ENCODE data around the gene SMIM3.
"Not testable (repeated sequence)": the region's sequence is repeated elsewhere in the genome, so short reads cannot be mapped to it uniquely, and the experiment has no call there.

SMIM3 gene

DNA sequence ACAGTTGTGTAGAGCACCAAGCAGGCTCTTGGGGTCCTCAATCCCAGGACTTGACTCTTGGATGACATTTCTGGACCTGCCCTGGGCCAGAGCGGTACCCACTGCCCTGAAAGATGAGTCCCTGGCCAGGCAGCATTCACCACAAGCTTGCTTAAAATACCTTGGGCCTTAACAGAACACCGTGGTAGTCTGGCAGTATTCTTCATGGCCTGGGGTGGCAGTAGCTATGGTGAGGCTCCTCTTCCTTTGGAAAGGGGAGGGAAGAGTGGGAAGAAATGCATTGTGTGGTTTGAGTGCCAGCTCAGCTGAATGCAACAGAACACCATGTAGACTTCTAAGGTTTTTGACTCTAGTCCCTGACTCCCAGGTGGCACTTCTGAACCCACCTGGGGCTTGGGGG lies 38.4 kb downstream of the SMIM3 start:
- TF ChIP-seq, protein P1, sequence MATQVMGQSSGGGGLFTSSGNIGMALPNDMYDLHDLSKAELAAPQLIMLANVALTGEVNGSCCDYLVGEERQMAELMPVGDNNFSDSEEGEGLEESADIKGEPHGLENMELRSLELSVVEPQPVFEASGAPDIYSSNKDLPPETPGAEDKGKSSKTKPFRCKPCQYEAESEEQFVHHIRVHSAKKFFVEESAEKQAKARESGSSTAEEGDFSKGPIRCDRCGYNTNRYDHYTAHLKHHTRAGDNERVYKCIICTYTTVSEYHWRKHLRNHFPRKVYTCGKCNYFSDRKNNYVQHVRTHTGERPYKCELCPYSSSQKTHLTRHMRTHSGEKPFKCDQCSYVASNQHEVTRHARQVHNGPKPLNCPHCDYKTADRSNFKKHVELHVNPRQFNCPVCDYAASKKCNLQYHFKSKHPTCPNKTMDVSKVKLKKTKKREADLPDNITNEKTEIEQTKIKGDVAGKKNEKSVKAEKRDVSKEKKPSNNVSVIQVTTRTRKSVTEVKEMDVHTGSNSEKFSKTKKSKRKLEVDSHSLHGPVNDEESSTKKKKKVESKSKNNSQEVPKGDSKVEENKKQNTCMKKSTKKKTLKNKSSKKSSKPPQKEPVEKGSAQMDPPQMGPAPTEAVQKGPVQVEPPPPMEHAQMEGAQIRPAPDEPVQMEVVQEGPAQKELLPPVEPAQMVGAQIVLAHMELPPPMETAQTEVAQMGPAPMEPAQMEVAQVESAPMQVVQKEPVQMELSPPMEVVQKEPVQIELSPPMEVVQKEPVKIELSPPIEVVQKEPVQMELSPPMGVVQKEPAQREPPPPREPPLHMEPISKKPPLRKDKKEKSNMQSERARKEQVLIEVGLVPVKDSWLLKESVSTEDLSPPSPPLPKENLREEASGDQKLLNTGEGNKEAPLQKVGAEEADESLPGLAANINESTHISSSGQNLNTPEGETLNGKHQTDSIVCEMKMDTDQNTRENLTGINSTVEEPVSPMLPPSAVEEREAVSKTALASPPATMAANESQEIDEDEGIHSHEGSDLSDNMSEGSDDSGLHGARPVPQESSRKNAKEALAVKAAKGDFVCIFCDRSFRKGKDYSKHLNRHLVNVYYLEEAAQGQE (IDR thresholded peaks at IDR 0.05; ENCODE audit: insufficient read depth in 1 of 2, low read depth in 2 of 2, low read length in 2 of 2): no peak
- TF ChIP-seq FOXP2 (optimal IDR thresholded peaks at IDR 0.05; ENCODE audit: borderline replicate concordance, extremely low read depth, extremely low read length, insufficient read depth): no peak
- no peak for TF ChIP-seq SIN3A (IDR thresholded peaks at IDR 0.05; ENCODE audit: borderline replicate concordance, insufficient read depth, low read length)
- TF ChIP-seq POLR2AphosphoS5 (IDR thresholded peaks at IDR 0.05; ENCODE audit: low read depth, low read length): no peak
- TF ChIP-seq TAF1 (IDR thresholded peaks at IDR 0.05; ENCODE audit: borderline replicate concordance, insufficient read depth, low read length): no peak

GRCh38 chr5:150829744-150830143 lies 51.2 kb downstream of the SMIM3 start:
- TF ChIP-seq TAF1 (IDR thresholded peaks at IDR 0.05; ENCODE audit: borderline replicate concordance, insufficient read depth, low read length): no peak
- no peak for TF ChIP-seq SIN3A (IDR thresholded peaks at IDR 0.05; ENCODE audit: borderline replicate concordance, insufficient read depth, low read length)
- no peak for TF ChIP-seq POLR2AphosphoS5 (IDR thresholded peaks at IDR 0.05; ENCODE audit: low read depth, low read length)
- TF ChIP-seq FOXP2 (optimal IDR thresholded peaks at IDR 0.05; ENCODE audit: borderline replicate concordance, extremely low read depth, extremely low read length, insufficient read depth): no peak
- TF ChIP-seq, protein P1 (IDR thresholded peaks at IDR 0.05; ENCODE audit: insufficient read depth in 1 of 2, low read depth in 2 of 2, low read length in 2 of 2): no peak

GRCh38 chr5:150836064-150836463 lies 57.5 kb downstream of the SMIM3 start:
- TF ChIP-seq, protein P1 (IDR thresholded peaks at IDR 0.05; ENCODE audit: insufficient read depth in 1 of 2, low read depth in 2 of 2, low read length in 2 of 2): no peak
- no peak for TF ChIP-seq POLR2AphosphoS5 (IDR thresholded peaks at IDR 0.05; ENCODE audit: low read depth, low read length)

DNA sequence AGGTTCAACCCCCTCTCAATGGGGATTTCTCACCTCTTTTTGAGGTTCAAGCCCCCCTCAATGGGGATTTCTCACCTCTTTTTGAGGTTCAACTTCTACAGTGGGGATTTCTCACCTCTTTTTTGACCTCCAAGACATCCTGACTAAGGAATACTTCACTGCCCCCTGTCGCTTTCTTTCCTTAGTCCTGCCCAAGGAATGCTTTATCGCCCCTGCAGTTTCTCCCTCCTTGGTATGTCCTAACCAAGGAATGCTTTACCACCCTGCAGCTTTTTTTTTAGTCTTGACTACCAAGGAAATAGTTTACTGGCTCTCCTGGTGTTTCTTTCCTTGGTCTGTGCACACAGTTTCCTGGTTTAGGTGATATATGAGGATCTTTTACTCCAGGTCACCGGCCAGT lies 58.1 kb downstream of the SMIM3 start:
- no peak for TF ChIP-seq SIN3A (IDR thresholded peaks at IDR 0.05; ENCODE audit: borderline replicate concordance, insufficient read depth, low read length)

DNA sequence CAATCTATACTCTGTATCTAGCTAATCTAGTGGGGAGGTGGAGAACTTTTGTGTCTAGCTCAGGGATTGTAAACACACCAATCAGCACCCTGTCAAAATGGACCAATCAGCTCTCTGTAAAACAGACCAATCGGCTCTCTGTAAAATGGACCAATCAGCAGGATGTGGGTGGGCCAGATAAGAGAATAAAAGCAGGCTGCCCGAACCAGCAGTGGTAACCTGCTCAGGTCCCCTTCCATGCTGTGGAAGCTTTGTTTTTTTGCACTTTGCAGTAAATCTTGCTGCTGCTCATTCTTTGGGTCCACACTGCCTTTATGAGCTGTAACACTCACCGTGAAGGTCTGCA lies 67.7 kb downstream of the SMIM3 start, which contains the start of gene IRGM:
Gene IRGM (plus strand): TSS at position 214 of the 346 bp plus-strand sequence. CDS start 1,603 bp downstream, outside the sequence.
- TF ChIP-seq POLR2AphosphoS5 (IDR thresholded peaks at IDR 0.05; ENCODE audit: low read depth, low read length); SIN3A (IDR thresholded peaks at IDR 0.05; ENCODE audit: borderline replicate concordance, insufficient read depth, low read length); TAF1 (IDR thresholded peaks at IDR 0.05; ENCODE audit: borderline replicate concordance, insufficient read depth, low read length): not testable (repeated sequence)

Measured in PFSK-1 (cell line).